Loucy (cell line): Measurements from ENCODE around the gene TMEM127.

Source experiments
- H2AFZ ChIP-seq: fragments of 200-600 bp; sonication (generic); 2 replicates; pipeline ENCODE4 v1.6.0; 2016; ENCODE audit warnings: antibody characterized with exemption, mild to moderate bottlenecking, low read length, moderate library complexity
- H3F3A ChIP-seq: fragments of 200-600 bp; 2 replicates; pipeline ENCODE4 v1.6.0; 2016; ENCODE audit warnings: antibody characterized with exemption, low read depth, mild to moderate bottlenecking
- H3K27me3 ChIP-seq: fragments of 200-600 bp; sonication (generic); 2 replicates; pipeline ENCODE4 v1.6.1; 2014; ENCODE audit warnings: low read length, mild to moderate bottlenecking; ENCODE audit not compliant: insufficient read depth, poor library complexity, severe bottlenecking
- H3K36me3 ChIP-seq: fragments of 200-600 bp; sonication (generic); 2 replicates; pipeline ENCODE4 v1.6.1; 2016; ENCODE audit warnings: low read length; ENCODE audit not compliant: insufficient read depth
- H3K4me1 ChIP-seq: fragments of 200-600 bp; sonication (generic); 2 replicates; pipeline ENCODE4 v1.5.1; 2014; ENCODE audit warnings: low read length, mild to moderate bottlenecking; ENCODE audit not compliant: insufficient read depth, poor library complexity, severe bottlenecking
- H3K4me2 ChIP-seq: fragments of 200-600 bp; sonication (generic); 2 replicates; pipeline ENCODE4 v1.6.0; 2014; ENCODE audit warnings: antibody characterized with exemption, low read length, low read depth, mild to moderate bottlenecking; ENCODE audit not compliant: poor library complexity, severe bottlenecking
- H3K4me3 ChIP-seq: fragments of 200-600 bp; sonication (generic); 2 replicates; pipeline ENCODE4 v1.5.1; 2014; ENCODE audit warnings: low read length, mild to moderate bottlenecking, mixed read lengths; ENCODE audit not compliant: poor library complexity, severe bottlenecking
- H3K79me2 ChIP-seq: fragments of 200-600 bp; sonication (generic); 2 replicates; pipeline ENCODE4 v1.6.1; 2014; ENCODE audit warnings: low read length; ENCODE audit not compliant: insufficient read depth
- H3K9ac ChIP-seq: fragments of 200-600 bp; sonication (generic); 2 replicates; pipeline ENCODE4 v1.6.0; 2014; ENCODE audit warnings: mild to moderate bottlenecking, low read depth, low read length, moderate library complexity; ENCODE audit not compliant: poor library complexity, severe bottlenecking
- H3K9me2 ChIP-seq: fragments of 200-600 bp; sonication (generic); replicated peaks from 2 replicates; pipeline ENCODE4 v1.6.1; 2016; ENCODE audit warnings: low read depth, low read length, mixed read lengths
- H3K9me3 ChIP-seq: fragments of 200-600 bp; sonication (generic); 2 replicates; pipeline ENCODE4 v1.6.1; 2014; ENCODE audit warnings: mild to moderate bottlenecking, antibody characterized with exemption, low read length, low read depth; ENCODE audit not compliant: insufficient read depth
- H4K20me1 ChIP-seq: fragments of 200-600 bp; sonication (generic); 2 replicates; pipeline ENCODE4 v1.6.0; 2014; ENCODE audit warnings: antibody characterized with exemption, low read length, mild to moderate bottlenecking; ENCODE audit not compliant: insufficient read depth, poor library complexity, severe bottlenecking
- CTCF ChIP-seq: fragments of 200-600 bp; sonication (generic); conservative IDR thresholded peaks from 2 replicates; pipeline ENCODE4 v1.5.1; 2014; ENCODE audit warnings: mild to moderate bottlenecking, antibody characterized with exemption, low read length
- EZH2phosphoT487 ChIP-seq: fragments of 200-600 bp; IDR thresholded peaks from 2 replicates; pipeline ENCODE4 v1.6.1; 2018; ENCODE audit warnings: antibody characterized with exemption, mild to moderate bottlenecking, moderate library complexity, borderline replicate concordance

Gene TMEM127

DNA sequence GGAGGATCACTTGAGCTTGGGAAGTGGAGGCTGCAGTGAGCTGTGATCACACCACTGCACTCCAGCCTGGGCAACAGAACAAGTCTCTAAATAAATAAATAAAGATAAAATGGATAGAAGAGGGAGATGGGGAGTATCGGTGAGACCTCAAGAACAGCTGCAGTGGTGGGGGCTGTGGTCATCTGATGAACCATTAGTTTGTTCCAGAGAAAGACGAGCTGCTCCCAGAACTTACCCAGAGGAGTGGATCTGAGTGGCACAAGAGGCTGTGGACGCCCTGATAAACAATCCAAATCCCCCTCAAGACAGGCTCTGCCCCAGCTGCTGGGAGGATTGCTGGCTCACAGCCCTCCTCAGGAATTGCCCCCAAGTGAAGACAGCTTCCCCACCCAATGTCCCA is 26.7 kb downstream of the TMEM127 start:
- H2AFZ ChIP-seq, result no peak overlapping the region
- H3K9me2 ChIP-seq, result no peaks in the 10 kb centered on the region

GRCh38 chr2:96238266-96238665 is 27.5 kb downstream of the TMEM127 start:
- H3K79me2 ChIP-seq, result no peaks in the 10 kb centered on the region
- no peaks in the 10 kb centered on the region for H4K20me1 ChIP-seq
- H3K27me3 ChIP-seq, result no peaks in the 10 kb centered on the region
- H3K4me2 ChIP-seq, result no peak overlapping the region
- TF ChIP-seq CTCF, result no peak
- TF ChIP-seq EZH2phosphoT487, result no peak
- no peak overlapping the region for H2AFZ ChIP-seq
- H3K4me3 ChIP-seq, result no peak overlapping the region
- H3K9me2 ChIP-seq, result no peaks in the 10 kb centered on the region
- H3K9ac ChIP-seq, result no peak overlapping the region
- peaks cover 22% of the 10 kb centered on the region for H3K4me1 ChIP-seq
- no peaks in the 10 kb centered on the region; the same call in 1 of the 2 replicates for H3K36me3 ChIP-seq
- H3F3A ChIP-seq, result no peaks in the 10 kb centered on the region
- H3K9me3 ChIP-seq, result no peaks in the 10 kb centered on the region

More for the DNA sequence above, 26.7 kb downstream of the TMEM127 start:
- Histone ChIP-seq H4K20me1 (no peaks in the 10 kb centered on the region), H3K4me1 (peaks cover 22% of the 10 kb centered on the region), H3K4me2 (no peak overlapping the region), H3K27me3 (no peaks in the 10 kb centered on the region), H3F3A (no peaks in the 10 kb centered on the region), H3K79me2 (no peaks in the 10 kb centered on the region), H3K36me3 (no peaks in the 10 kb centered on the region; the same call in 1 of the 2 replicates), H3K4me3 (no peak overlapping the region), H3K9me3 (no peaks in the 10 kb centered on the region), H3K9ac (no peak overlapping the region)
- no peak for TF ChIP-seq CTCF
- TF ChIP-seq EZH2phosphoT487, result no peak

DNA sequence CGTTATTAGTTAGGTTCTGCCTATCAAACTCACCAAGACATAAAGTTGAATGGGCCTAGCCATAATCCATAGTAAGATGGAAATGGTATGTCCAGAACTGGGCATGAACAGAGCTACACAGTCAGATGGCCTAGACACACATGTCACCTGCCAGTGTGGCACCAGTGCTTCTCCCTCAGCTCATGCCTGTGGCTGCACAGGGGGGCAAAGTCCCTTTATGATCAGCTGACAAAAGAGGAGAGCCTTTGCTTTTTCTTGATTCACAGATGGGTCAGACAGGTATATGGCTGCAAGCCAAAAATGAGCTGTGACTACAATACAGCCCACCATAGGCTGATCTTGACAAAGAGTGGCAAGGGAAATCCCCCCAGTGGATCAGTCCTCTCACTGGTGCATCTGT is 28.9 kb downstream of the TMEM127 start:
- H3K9me3 ChIP-seq, result no peaks in the 10 kb centered on the region
- H4K20me1 ChIP-seq, result no peaks in the 10 kb centered on the region
- no peaks in the 10 kb centered on the region for H3K9me2 ChIP-seq
- no peaks in the 10 kb centered on the region for H3F3A ChIP-seq
- H3K4me2 ChIP-seq, result no peak overlapping the region
- H3K4me1 ChIP-seq, result peaks cover 13% of the 10 kb centered on the region
- no peak overlapping the region for H3K9ac ChIP-seq
- no peak overlapping the region for H2AFZ ChIP-seq
- TF ChIP-seq CTCF (no peak), EZH2phosphoT487 (no peak)
- no peaks in the 10 kb centered on the region; the same call in 1 of the 2 replicates for H3K36me3 ChIP-seq
- no peaks in the 10 kb centered on the region for H3K27me3 ChIP-seq
- no peak overlapping the region for H3K4me3 ChIP-seq
- H3K79me2 ChIP-seq, result no peaks in the 10 kb centered on the region
